Measurements from ENCODE around the gene LRRC74A.

GRCh38 chr14:76870166-76870565, 44.0 kb downstream of the LRRC74A start:
- TF ChIP-seq CTCF (IDR thresholded peaks at IDR 0.05): no peak
- TF ChIP-seq POLR2A (IDR thresholded peaks at IDR 0.05): no peak

Measured in right lobe of liver (tissue), 4 donors.